Measurements from ENCODE around the gene CCDC159.

- TF ChIP-seq, protein P1, sequence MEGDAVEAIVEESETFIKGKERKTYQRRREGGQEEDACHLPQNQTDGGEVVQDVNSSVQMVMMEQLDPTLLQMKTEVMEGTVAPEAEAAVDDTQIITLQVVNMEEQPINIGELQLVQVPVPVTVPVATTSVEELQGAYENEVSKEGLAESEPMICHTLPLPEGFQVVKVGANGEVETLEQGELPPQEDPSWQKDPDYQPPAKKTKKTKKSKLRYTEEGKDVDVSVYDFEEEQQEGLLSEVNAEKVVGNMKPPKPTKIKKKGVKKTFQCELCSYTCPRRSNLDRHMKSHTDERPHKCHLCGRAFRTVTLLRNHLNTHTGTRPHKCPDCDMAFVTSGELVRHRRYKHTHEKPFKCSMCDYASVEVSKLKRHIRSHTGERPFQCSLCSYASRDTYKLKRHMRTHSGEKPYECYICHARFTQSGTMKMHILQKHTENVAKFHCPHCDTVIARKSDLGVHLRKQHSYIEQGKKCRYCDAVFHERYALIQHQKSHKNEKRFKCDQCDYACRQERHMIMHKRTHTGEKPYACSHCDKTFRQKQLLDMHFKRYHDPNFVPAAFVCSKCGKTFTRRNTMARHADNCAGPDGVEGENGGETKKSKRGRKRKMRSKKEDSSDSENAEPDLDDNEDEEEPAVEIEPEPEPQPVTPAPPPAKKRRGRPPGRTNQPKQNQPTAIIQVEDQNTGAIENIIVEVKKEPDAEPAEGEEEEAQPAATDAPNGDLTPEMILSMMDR (IDR thresholded peaks at IDR 0.05; ENCODE audit: low read depth, low read length, poor library complexity, severe bottlenecking), result no peak
- no peak for TF ChIP-seq EZH2phosphoT487 (IDR thresholded peaks at IDR 0.05; ENCODE audit: borderline replicate concordance, low read length)
Measured at GRCh38 chr19:11383706-11384048, 37.4 kb downstream of the CCDC159 start.
